22Rv1 (cell line): ENCODE data around the gene SLC35F3.
A peak's percentile ranks its signal among the peaks of the same experiment; 100 is the strongest.

Experiments
- H3K27ac ChIP-seq: fragments of 450-650 bp; 2 replicates; pipeline ENCODE4 v1.5.1; 2017
- CTCF ChIP-seq: fragments of 450-650 bp; IDR thresholded peaks from 2 replicates; pipeline ENCODE4 v1.5.1; 2017; ENCODE audit warnings: mild to moderate bottlenecking
- ZFX ChIP-seq: fragments of 450-650 bp; IDR thresholded peaks from 2 replicates; pipeline ENCODE4 v1.6.1; 2017; ENCODE audit warnings: antibody characterized with exemption, borderline replicate concordance

Gene SLC35F3

DNA sequence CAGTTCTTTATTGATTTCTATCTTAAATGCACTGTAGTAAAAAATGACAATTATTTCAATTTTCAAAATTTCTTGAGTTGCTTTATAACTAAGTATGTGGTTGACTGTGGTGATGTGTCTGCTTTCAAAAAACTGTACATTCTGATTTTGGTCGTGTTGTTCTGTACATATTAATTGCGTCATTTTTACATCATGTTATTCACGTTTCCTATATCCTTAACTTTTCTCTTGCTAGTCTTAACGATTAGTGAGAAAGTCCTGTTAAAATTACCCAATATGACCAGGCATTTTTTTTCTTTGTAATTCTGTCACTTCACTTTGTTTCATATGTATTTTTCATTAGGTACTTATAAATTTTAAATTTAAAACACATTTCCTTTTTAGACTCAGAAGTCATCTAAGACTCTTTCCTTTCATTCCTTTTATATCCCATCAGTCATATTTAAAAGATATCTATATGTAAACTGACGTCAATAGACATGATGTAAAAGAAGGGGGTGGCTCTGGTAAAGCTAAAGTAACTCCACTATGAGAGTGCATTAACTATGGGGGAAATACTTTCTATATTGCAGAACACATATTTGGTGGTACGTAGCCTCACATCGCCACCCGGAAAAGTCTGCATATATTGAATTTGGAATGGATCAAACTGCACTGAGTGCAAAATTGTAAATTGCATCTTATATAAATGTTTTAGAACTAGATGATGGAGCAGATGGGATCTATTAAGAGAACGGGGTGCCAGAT lies 467.7 kb downstream of the SLC35F3 start:
- H3K27ac ChIP-seq: peak overlapping the region; percentile 96
- TF ChIP-seq ZFX (no peak), CTCF (peak; percentile 0; the same call in 1 of the 2 replicates)

DNA sequence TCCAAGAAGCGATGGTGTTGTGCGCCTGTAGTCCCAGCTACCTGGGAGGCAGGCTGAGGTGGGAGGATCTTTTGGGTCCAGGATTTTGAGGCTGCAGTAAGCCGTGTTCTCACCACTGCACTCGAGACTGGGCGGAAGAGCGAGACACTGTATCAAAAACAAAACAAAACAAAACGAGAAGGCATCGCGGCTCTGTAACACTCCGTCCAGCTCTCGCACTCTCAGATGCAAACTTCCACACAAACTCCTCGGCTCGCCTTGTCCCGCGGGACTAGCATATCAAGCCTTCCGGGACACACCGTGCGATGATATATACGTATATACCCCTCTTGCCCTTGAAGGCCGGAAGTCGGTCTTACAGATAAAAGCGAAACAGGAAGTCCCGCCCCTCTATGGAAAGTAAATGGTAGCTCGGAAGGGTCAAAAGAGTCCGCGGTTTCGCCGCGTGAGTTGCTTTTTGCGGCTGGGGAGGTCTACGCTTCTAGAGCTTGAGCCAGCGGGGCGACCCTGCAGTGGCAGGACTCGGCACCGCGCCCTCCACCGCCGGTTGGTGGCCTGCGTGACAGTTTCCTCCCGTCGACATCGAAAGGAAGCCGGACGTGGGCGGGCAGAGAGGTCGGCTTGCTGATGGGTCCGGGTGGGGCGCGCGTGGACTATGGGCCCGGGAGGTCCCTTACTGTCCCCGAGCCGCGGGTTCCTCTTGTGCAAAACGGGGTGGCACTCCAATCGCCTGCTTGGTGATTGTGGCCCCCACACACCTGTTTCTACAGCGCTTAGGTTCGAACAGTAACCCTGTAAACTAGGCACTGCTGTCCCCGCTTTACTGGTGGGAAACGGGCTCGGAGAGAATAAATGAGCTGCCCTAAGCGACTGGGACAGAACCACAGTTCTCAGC lies 468.8 kb downstream of the SLC35F3 start, which contains the start of gene COA6:
Gene COA6 (plus strand): TSS at position 393 of the 895 bp plus-strand sequence. CDS start 11 bp downstream, at position 404.
- TF ChIP-seq CTCF (no peak), ZFX (no peak)
- peak within 1 kb of the TSS; percentile 96 for H3K27ac ChIP-seq

GRCh38 chr1:234373959-234374254 lies 469.4 kb downstream of the SLC35F3 start:
- H3K27ac ChIP-seq: peak overlapping the region; percentile 96
- TF ChIP-seq ZFX (no peak), CTCF (no peak)
